ENCODE measurements around the gene FOXG1.

DNA sequence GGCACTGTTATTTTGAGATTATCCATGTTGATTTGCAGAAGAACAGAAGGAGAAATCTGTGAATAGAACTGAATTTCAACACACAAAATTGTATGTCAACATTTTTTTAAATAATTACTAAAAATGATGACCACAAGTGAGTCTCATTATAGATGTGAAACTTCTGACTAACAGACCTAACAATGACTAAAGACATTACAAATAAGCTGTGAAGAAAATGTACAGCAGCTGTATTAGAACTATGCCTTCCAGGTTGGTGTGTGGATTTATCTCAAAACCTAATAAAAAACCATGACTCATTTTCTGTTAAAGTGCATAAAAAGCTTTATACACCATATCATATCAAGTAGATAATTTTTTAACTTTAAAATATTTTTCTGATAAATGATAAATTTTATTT, 22.5 kb upstream of the FOXG1 start:
- TF ChIP-seq, protein P1, sequence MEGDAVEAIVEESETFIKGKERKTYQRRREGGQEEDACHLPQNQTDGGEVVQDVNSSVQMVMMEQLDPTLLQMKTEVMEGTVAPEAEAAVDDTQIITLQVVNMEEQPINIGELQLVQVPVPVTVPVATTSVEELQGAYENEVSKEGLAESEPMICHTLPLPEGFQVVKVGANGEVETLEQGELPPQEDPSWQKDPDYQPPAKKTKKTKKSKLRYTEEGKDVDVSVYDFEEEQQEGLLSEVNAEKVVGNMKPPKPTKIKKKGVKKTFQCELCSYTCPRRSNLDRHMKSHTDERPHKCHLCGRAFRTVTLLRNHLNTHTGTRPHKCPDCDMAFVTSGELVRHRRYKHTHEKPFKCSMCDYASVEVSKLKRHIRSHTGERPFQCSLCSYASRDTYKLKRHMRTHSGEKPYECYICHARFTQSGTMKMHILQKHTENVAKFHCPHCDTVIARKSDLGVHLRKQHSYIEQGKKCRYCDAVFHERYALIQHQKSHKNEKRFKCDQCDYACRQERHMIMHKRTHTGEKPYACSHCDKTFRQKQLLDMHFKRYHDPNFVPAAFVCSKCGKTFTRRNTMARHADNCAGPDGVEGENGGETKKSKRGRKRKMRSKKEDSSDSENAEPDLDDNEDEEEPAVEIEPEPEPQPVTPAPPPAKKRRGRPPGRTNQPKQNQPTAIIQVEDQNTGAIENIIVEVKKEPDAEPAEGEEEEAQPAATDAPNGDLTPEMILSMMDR (IDR thresholded peaks at IDR 0.05; ENCODE audit: insufficient read depth, low read depth, low read length), result no peak
- no peak for TF ChIP-seq EZH2 (IDR thresholded peaks at IDR 0.05; ENCODE audit: insufficient read depth, low read length)

Data from astrocyte (in vitro differentiated cells and primary cell).